T-helper 17 cell (primary cell): ENCODE measurements around the gene CSRP1. TPM values are rescaled to one million over a fixed set of nuclear protein-coding genes. Genes with fewer than 3 reads are reported as not detected.
"Not testable (repeated sequence)": the region's sequence is repeated elsewhere in the genome, so short reads cannot be mapped to it uniquely, and the experiment has no call there.

Experiments used
- ATAC-seq: fragments of 150-1000 bp; cut with Tn5 transposase; 2 replicates; pipeline ENCODE4 v1.10.0; 2021; ENCODE audit warnings: mild to moderate bottlenecking, moderate library complexity
- DNase-seq, 3 donors: peaks; one replicate each; pipeline versions ENCODE4 v3.0.0 to v3.0.0-alpha.2; 2020 to 2021
- H3K9me3 ChIP-seq: one replicate; pipeline ENCODE4 v1.7.0; 2013; ENCODE audit warnings: low read length, mild to moderate bottlenecking; ENCODE audit not compliant: control insufficient read depth, poor library complexity, severe bottlenecking
- H3K27ac Mint-ChIP-seq: one replicate; pipeline ENCODE4 v1.8.0; 2022; ENCODE audit warnings: mild to moderate bottlenecking, moderate library complexity, mixed read lengths
- H3K27me3 Mint-ChIP-seq: one replicate; pipeline ENCODE4 v1.8.0; 2022; ENCODE audit warnings: mixed read lengths
- H3K36me3 Mint-ChIP-seq: one replicate; pipeline ENCODE4 v1.8.0; 2022; ENCODE audit warnings: low read depth, mixed read lengths
- H3K4me1 Mint-ChIP-seq: one replicate; pipeline ENCODE4 v1.8.0; 2022; ENCODE audit warnings: mild to moderate bottlenecking, mixed read lengths
- H3K4me3 Mint-ChIP-seq: one replicate; pipeline ENCODE4 v1.8.0; 2022; ENCODE audit warnings: mild to moderate bottlenecking, moderate library complexity, mixed read lengths
- total RNA-seq, 4 donors: library from RNA in 2 of 4; stranded (reverse) in 2 of 4; gene quantifications; one replicate each; pipeline ENCODE4 v1.2.3 and lab custom pipeline; 2022 to 2026

The CSRP1 gene
- total RNA-seq, 2 donors from 2014 or later: 37.2 to 51.7 TPM

DNA sequence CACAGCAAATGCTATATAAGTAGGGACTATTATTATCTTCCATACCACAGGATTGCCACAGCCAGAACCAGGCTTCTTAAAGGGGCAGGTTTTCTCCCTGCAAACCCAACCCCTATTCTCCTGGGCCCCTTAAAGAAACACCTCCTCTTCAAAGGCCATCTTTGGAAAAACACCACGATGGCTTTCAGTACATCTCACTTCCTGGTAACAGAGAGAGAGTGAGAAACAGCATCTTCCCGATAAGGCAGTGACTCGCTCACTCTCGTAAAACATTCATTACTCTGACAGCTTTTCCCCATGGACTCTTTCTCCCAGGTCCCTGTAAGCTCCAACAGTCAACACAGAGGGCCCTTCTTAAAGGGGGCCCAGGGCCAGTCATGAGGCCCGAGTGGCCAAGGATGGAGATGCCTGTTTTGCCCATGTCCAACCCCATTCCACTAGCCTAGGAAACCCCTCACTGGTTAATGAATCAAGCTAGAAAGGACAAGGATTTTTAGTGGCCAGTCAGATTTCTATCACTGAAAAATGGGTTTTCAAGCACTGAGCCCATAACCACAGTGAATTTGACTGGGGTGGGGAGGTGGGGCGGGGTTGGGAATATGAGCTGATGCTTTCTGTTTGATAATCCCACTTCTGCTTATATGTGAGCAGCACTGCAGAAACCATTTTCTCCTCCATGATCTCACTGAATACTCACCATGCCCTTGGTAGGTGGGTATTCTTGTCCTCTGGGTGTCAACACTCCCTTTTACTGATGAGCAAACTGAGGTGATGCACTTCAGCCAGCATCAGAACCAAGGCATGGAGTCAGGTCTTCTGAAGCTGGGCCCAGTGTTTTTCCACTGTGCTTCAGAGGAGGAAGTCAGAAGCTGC, 28.4 kb upstream of the CSRP1 start:
- H3K27ac Mint-ChIP-seq: no peak overlapping the region
- H3K27me3 Mint-ChIP-seq: peaks cover 59% of the 10 kb centered on the region
- H3K36me3 Mint-ChIP-seq: peaks cover 11% of the 10 kb centered on the region
- H3K4me3 Mint-ChIP-seq: no peak overlapping the region
- H3K4me1 Mint-ChIP-seq: peaks cover 19% of the 10 kb centered on the region
- no peaks in the 10 kb centered on the region for H3K9me3 ChIP-seq
- ATAC-seq: no peak
- no peak for DNase-seq

- peaks cover 14% of the 10 kb centered on the region for H3K36me3 Mint-ChIP-seq
- H3K27ac Mint-ChIP-seq: no peak overlapping the region
- no peak for DNase-seq
- H3K4me3 Mint-ChIP-seq: no peak overlapping the region
- H3K27me3 Mint-ChIP-seq: peaks cover 50% of the 10 kb centered on the region
- no peaks in the 10 kb centered on the region for H3K9me3 ChIP-seq
- peaks cover 16% of the 10 kb centered on the region for H3K4me1 Mint-ChIP-seq
- ATAC-seq: no peak
Measured at GRCh38 chr1:201533836-201534235, 26.9 kb upstream of the CSRP1 start.

GRCh38 chr1:201531551-201532425, 24.9 kb upstream of the CSRP1 start:
- H3K4me3 Mint-ChIP-seq: no peak overlapping the region
- peaks cover 30% of the 10 kb centered on the region for H3K27me3 Mint-ChIP-seq
- H3K9me3 ChIP-seq: no peaks in the 10 kb centered on the region
- peak overlapping the region; percentile 37 for H3K27ac Mint-ChIP-seq
- no peak for DNase-seq
- peaks cover 7% of the 10 kb centered on the region for H3K4me1 Mint-ChIP-seq
- no peak for ATAC-seq
- H3K36me3 Mint-ChIP-seq: peaks cover 14% of the 10 kb centered on the region

DNA sequence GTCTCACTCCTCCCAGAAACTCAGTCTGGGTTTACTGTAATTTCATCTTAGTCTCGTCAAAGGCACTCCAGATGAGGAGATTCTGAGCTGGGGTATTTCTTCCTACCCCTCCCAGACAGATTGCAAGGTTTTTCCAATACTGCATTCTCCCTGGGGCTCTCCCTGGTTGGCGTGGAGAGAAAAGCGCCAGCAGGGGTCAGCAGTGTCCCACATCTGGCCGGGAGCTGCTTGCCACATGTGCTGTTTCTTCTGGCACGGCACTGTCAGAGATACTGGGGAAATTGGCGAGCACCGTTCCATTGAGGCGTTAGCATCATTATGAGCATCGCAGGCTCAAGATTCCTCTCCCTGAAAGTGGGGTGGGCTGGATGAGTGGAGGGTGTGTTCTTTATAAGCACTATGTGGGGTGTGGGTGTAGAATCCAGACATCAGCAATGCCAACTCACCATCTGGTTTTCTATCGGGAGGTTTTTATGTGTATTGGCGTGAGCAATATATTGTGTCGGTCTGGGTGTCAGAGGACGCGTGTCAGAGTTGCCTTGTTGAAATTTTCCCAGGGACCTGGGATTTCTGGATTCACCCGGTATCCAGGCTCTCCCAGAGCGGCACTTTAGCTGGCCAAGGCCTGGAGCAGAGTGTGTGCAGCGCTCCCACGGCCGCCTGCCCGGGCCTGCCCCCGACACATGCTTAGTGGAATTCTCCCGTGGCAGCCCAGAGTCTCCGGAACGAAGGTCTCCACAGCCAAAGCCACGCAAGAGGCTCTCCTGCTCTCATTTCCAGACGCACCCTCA, 24.0 kb upstream of the CSRP1 start:
- ATAC-seq (peak; percentile 36), DNase-seq (no peak)
- H3K27me3 Mint-ChIP-seq: peaks cover 22% of the 10 kb centered on the region
- no peak overlapping the region for H3K4me3 Mint-ChIP-seq
- no peak overlapping the region for H3K27ac Mint-ChIP-seq
- peaks cover 12% of the 10 kb centered on the region for H3K36me3 Mint-ChIP-seq
- no peaks in the 10 kb centered on the region for H3K9me3 ChIP-seq
- H3K4me1 Mint-ChIP-seq: peaks cover 3% of the 10 kb centered on the region

GRCh38 chr1:201528631-201529252, 21.8 kb upstream of the CSRP1 start:
- DNase-seq: no peak
- H3K4me3 Mint-ChIP-seq: no peak overlapping the region
- H3K9me3 ChIP-seq: no peaks in the 10 kb centered on the region
- H3K27me3 Mint-ChIP-seq: peaks cover 9% of the 10 kb centered on the region
- H3K27ac Mint-ChIP-seq: no peak overlapping the region
- peaks cover 17% of the 10 kb centered on the region for H3K36me3 Mint-ChIP-seq
- ATAC-seq: no peak
- H3K4me1 Mint-ChIP-seq: peaks cover 3% of the 10 kb centered on the region

DNA sequence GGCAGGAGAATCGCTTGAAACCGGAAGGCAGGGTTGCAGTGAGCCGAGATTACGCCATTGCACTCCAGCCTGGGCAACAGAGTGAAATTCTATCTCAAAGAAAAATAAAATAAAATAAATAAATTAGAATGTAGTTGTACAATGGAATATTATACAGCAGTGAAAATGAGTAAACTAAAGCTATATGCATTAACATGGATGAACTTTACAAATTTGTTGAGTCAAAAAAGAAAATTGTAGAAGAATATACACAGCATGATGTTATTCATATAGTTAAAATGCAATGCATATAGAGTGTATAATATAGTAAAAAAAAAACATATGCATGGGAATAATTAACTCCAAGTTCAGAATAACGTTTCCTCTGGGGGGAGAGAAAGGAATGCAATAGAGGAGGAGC, 21.0 kb upstream of the CSRP1 start:
- no peaks in the 10 kb centered on the region for H3K9me3 ChIP-seq
- Mint-ChIP-seq H3K4me1 (peaks cover 3% of the 10 kb centered on the region), H3K36me3 (peaks cover 16% of the 10 kb centered on the region), H3K4me3 (no peak overlapping the region), H3K27ac (no peak overlapping the region), H3K27me3 (peaks cover 8% of the 10 kb centered on the region)
- DNase-seq: no peak
- ATAC-seq: no peak

DNA sequence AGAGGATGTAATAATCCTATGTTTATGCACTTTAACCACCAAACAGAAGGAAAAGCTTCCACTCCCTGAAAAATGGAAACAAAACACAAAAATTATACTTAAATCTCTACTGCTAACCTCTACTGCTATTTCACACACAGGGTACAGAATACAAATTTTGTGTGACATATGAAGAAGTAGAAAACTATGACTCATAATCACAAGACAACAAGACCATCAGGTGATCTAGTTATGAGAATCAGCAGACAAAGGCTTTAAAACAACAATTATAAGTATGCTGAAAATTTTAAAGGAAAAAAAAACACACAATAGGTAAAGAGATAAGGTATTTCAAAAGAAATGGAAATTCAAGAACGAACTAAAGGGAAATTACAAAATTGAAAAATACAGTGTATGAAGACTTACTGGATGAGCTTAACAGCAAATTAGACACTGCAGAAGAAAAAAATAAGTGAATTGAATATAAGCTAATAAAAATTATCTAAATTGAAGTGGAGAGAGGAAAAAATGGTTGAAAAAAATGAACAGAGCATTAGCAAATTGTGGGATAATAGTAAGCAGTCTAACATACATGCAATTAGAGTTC, 18.4 kb upstream of the CSRP1 start:
- H3K36me3 Mint-ChIP-seq: peaks cover 12% of the 10 kb centered on the region
- no peaks in the 10 kb centered on the region for H3K27me3 Mint-ChIP-seq
- no peak overlapping the region for H3K27ac Mint-ChIP-seq
- no peak overlapping the region for H3K4me3 Mint-ChIP-seq
- DNase-seq (no peak), ATAC-seq (no peak)
- H3K4me1 Mint-ChIP-seq: peaks cover 3% of the 10 kb centered on the region
- H3K9me3 ChIP-seq: no peaks in the 10 kb centered on the region

- H3K27me3 Mint-ChIP-seq, ATAC-seq, H3K27ac Mint-ChIP-seq, H3K9me3 ChIP-seq, H3K4me3 Mint-ChIP-seq, DNase-seq, H3K4me1 Mint-ChIP-seq: not testable (repeated sequence)
- H3K36me3 Mint-ChIP-seq: peaks cover 11% of the 10 kb centered on the region
Measured at GRCh38 chr1:201520046-201520575, 13.2 kb upstream of the CSRP1 start.

GRCh38 chr1:201518071-201518470, 11.1 kb upstream of the CSRP1 start:
- no peaks in the 10 kb centered on the region for H3K9me3 ChIP-seq
- Mint-ChIP-seq H3K4me3 (no peak overlapping the region), H3K4me1 (peaks cover 4% of the 10 kb centered on the region), H3K27me3 (no peaks in the 10 kb centered on the region), H3K27ac (no peak overlapping the region), H3K36me3 (peaks cover 11% of the 10 kb centered on the region)
- ATAC-seq (no peak), DNase-seq (no peak)

DNA sequence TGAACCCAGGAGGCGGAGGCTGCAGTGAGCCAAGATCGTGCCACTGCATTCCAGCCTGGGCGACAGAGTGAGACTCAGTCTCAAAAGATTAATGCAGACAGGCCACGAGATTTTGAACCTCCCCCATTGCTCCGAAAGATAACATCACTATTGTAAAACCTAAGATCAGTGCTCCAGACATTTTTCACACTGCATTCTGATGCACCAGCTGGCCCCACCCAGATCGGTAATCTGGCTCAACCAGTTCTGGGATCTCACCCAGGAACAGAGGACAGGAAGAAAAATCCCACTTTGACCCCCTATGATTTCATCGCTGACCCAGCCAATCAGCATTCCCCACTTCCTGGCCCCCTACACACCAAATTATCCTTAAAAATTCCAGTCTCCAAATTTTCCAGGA, 10.7 kb upstream of the CSRP1 start:
- peaks cover 11% of the 10 kb centered on the region for H3K36me3 Mint-ChIP-seq
- H3K27me3 Mint-ChIP-seq: no peaks in the 10 kb centered on the region
- H3K4me3 Mint-ChIP-seq: no peak overlapping the region
- ATAC-seq (no peak), DNase-seq (no peak)
- no peak overlapping the region for H3K27ac Mint-ChIP-seq
- peaks cover 5% of the 10 kb centered on the region for H3K4me1 Mint-ChIP-seq
- no peaks in the 10 kb centered on the region for H3K9me3 ChIP-seq

DNA sequence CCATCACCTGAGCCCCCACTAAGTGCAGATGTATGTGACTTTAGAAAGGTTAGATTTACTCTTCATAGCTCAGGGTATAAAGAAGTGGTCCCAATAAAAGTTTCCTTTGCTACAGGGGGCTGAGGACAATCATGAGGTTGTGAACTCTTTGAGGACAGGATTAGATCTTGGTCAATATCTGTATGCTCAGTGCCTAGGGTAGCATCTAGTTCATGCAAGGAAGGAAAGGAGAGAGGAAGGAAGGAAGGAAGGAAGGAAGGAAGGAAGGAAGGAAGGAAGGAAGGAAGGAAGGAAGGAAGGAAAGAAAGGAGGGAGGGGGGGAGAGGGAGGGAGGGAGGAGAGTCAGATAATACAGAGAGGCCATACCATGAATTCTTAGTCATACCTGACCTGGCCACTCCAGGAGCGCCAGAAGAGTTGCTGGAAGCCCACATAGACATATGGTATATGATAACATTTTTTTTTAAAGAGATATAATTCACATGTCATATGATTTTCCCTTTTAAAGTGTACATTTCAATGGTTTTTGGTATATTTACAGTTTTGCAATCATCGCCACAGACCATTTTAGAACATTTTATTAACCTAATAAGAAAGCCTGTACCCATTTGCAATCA, 9.7 kb upstream of the CSRP1 start:
- H3K4me3 Mint-ChIP-seq: no peak overlapping the region
- H3K9me3 ChIP-seq: no peaks in the 10 kb centered on the region
- H3K36me3 Mint-ChIP-seq: peaks cover 7% of the 10 kb centered on the region
- ATAC-seq (no peak), DNase-seq (no peak)
- peaks cover 5% of the 10 kb centered on the region for H3K4me1 Mint-ChIP-seq
- H3K27ac Mint-ChIP-seq: no peak overlapping the region
- H3K27me3 Mint-ChIP-seq: no peaks in the 10 kb centered on the region

DNA sequence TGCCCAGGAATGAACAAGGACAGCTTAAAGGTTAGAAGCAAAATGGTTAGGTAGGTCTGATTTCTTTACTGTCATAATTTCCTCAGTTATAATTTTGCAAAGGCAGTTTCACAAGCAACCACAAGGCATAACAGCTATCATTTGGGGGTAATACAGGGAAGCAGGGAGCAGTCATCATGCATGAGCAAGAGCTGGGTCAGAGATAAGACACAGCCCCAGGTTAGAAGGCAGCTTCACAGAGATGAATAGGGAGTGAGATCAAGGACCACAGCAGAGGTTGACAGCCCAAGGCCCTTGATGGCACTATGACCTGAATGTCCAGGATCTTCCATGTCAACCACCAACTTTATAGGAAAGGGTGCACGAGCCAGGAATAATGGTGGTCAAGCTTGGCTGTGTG, 9.0 kb upstream of the CSRP1 start:
- DNase-seq (no peak), ATAC-seq (no peak)
- Mint-ChIP-seq H3K4me1 (peaks cover 5% of the 10 kb centered on the region), H3K36me3 (peaks cover 7% of the 10 kb centered on the region), H3K27me3 (no peaks in the 10 kb centered on the region), H3K27ac (no peak overlapping the region), H3K4me3 (no peak overlapping the region)
- H3K9me3 ChIP-seq: no peaks in the 10 kb centered on the region
